Stimulated activated CD4-positive, alpha-beta T cell treated with anti-CD3 and anti-CD28 coated beads, Interleukin-4, amount 100 ng/mL, for 24 hours (primary cell): ENCODE measurements around the gene MXI1.
A peak's percentile ranks its signal among the peaks of the same experiment; 100 is the strongest.

Experiments
- DNase-seq: peaks from one replicate; pipeline ENCODE4 v3.0.0-alpha.2; 2020

MXI1 gene

DNA sequence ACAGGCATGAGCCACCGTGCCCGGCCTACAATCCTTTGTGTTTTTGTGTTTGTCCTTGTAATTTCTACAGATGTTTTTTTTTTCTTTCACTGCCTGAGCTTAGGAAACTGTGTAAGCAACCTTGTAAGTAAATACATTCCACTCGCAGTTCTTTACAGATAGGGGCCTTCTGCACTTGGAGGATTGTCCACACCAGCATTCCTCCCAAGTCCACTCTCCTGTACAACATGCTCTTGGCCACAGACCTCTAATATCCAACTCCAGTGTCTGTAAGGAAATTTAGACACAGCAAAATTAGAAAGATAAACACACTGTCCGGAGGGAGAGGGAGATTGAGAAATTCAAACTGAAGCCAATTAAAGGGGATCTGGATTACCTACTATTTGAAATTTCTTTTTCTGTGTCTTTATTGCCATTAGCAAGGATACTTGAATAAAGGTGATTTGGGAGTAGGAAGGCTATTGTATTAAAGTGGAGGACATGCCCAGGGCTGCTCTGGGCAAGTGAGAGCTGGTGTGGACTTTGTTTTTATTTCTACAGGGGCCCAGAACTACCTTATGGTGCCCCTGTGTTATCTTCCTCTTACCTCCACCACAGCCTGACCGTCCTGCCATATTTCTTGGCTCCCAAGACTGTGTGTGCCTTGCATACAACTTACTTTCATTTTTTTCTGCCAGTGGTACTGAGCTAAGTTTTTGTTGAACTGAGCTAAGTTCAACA lies 9.7 kb downstream of the MXI1 start:
- no peak for DNase-seq

GRCh38 chr10:110217662-110218008 lies 10.2 kb downstream of the MXI1 start:
- DNase-seq, result no peak

DNA sequence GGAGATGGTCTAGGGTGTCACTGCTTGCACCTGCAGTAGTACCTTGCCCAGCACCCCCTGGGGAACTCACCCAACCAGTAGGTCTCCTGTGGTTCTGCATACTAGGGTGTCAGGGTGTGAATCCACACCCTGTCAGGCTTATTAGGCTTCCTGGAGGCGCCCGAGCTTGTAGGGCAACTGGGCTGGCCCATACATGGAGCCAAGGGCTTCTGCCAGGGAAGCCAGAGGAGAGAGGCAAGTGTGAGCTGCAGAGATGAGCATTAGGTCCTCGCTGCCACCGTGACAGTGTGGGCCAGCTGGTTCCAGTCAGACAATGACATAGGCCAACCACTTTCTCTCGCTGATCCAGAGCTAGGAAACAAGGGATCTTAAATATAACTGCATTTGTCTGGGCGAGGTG lies 11.2 kb downstream of the MXI1 start:
- no peak for DNase-seq

GRCh38 chr10:110219884-110220283 lies 12.5 kb downstream of the MXI1 start:
- DNase-seq, result no peak

DNA sequence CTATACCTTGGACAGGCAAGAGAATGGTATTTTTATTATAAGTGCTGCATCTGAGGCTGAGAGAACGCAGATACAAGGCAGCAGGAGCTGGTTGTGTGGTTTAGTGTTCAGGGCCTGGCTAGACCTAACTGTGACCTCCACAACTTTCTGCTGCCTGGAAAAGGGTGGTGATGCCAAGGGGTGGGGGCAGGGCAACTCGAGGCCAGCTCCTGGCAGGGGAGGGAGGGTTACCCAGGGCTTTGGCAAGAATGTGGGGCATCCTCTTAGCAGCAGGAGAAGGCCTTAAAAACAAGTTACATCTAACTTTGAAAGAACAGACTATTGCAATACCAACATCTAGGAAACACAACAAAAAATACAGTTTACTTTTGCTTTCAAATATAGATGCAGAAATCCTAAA lies 13.0 kb downstream of the MXI1 start:
- no peak for DNase-seq

DNA sequence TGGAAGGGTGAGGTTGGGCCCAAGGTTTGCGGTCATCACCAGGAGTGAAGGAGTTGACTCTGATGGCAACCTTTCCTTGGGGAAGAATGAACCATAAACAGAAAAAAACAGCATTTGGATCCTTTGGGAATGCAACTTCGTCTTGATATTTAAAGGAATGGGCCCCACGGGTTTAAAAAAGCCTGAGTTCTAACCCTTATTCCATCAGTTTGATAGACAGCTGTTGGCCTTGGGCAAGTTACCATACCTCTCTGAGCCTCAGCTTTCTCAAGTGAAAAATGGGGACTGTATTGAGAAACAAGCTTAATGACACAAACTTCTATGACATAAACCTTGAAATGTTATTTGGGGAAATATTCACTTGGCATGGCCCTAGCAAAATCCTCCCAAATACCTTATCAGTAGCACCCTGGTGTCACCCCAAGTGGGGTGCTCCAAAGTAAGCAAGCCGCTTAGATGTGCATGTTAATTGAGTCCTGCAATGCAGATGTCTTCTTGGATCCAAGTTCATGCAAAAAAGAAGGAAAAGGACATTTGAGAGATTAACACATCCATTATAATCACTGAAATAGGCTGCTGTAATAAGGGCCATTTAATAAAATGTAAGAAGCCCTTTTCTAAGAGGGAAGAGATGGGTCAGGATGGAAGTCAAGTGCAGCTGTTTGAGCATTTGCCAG lies 13.8 kb downstream of the MXI1 start:
- DNase-seq, result no peak

- DNase-seq, result peak; percentile 84
Measured at GRCh38 chr10:110221721-110222261, 14.4 kb downstream of the MXI1 start.

GRCh38 chr10:110222641-110223297 lies 15.4 kb downstream of the MXI1 start:
- no peak for DNase-seq

DNA sequence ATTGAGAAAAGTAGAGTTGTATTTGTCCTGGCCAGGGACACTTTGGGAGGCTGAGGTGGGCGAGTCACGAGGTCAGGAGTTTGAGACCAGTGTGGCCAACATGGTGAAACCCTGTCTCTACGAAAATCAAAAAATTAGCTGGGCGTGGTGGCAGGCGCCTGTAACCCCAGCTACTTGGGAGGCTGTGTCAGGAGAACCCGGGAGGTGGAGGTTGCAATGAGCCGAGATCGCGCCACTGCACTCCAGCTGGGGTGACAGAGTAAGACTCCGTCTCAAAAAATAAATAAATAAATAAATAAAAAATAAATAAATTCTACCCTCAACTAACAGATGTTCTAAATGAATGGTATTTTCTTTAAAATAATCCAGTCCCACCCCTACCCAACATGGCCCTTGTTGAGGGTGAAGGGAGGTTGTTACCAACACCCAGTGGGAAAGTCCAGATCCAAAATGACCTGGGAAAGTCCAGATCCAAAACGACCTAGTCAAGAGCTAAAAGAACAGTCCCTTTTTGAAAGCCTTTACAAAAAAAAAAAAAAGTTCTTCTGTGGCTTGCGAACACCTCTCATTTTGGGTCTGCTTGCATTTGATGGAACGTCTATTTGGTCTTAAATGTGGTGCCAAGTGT lies 16.0 kb downstream of the MXI1 start:
- no peak for DNase-seq

- DNase-seq, result no peak
Measured at GRCh38 chr10:110224992-110225391, 17.6 kb downstream of the MXI1 start.

DNA sequence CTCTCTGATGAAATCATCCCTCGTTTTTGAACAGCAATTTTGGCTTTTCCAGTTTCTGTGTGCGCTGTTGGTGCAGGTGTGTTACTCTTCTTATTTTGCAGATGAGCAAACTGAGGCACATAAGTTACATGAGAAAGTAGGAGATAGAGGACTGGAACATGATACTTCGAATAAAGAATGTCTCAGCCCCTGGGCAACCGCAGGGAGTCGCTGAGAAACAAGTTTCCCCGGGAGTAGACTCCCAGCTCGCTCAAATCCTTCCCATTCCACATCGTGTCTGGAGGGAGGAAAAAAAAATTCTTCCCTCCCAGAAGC lies 18.0 kb downstream of the MXI1 start:
- no peak for DNase-seq

DNA sequence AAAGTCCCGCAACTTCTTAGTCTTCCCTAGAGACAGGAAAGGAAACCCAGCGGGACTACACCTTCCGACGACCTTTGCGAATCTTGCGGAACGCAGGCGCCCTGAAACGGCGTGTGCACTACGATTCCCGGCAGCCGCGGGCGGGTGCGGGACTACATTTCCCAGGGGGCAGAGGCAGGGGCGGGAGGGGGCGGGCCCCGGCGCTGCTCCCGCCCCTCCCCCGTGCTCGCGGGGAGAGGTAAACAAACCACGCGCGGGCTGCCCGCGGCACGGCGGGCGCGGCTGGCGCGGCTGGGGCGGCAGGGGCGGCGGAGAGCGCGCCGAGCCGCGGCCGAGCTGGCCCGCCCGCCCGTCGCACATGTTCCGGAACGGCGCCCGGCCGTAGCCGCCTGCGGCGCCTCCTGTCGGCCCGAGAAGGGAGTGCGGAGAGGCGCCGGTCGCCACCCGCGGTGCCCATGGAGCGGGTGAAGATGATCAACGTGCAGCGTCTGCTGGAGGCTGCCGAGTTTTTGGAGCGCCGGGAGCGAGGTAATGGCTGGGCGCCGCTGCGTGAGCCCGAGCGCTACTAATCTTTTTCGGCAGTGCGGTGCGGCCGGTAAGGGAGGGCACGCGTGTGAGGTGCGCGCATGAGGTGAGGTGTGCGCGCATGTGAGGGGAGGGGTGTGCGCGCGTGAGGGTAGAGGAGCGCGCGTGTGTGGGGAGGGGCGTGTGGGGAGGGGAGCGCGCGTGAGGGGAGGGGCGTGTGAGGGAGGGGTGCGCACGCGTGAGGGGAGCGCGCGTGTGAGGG lies 18.5 kb downstream of the MXI1 start:
- peak; percentile 89 for DNase-seq

DNA sequence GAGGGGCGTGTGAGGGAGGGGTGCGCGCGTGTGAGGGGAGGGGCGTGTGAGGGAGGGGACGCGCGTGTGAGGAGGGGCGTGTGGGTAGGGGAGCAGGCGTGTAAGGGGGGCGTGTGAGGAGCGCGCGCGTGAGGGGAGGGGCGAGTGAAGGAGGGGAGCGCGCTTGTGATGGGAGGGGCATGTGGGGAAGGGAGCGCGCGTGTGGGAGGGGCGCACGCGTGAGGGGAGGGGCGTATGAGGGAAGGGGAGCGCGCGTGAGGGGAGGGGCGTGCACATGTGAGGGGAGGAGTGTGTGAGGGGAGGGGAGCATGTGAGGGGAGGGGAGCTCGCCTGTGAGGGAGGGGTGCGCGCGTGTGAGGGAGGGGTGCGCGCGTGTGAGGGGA lies 19.1 kb downstream of the MXI1 start:
- peak; percentile 88 for DNase-seq

GRCh38 chr10:110226926-110227641 lies 19.7 kb downstream of the MXI1 start:
- peak; percentile 79 for DNase-seq

DNA sequence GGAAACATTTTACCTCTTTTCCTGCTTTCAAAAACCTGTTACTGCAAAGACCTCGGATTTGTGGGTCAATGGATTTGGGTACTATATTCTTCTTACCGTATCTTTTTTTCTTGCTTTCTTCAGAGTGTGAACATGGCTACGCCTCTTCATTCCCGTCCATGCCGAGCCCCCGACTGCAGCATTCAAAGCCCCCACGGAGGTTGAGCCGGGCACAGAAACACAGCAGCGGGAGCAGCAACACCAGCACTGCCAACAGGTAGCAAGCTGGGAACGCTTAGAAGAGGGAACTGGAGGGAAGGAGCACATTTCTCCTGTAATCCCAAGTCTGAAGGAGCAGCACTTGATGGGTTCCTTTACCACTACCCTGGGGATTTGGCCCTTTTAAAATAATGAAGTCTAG lies 20.7 kb downstream of the MXI1 start:
- DNase-seq, result no peak

- no peak for DNase-seq
Measured at GRCh38 chr10:110229155-110229554, 21.8 kb downstream of the MXI1 start.

- DNase-seq, result no peak
Measured at GRCh38 chr10:110233846-110234245, 26.4 kb downstream of the MXI1 start.

- DNase-seq, result no peak
Measured at GRCh38 chr10:110237894-110238480, 30.6 kb downstream of the MXI1 start.

DNA sequence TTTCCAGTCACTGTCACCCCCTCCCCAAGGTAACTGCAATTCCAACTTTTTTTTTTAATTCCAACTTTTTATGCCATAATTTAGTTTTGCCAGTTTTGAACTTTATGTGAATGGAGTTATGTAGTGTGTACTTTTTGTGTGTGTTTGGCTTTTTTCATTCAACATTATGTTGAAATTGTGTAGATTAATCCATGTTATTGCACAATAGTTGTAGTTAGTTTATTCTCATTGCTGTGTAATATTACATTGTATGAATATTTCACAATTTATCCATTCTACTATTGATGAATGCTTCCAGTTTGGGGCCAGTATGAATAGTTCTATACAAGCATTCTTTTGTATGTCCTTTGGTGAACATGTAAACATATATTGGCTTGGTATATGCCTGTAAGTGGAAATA lies 32.5 kb downstream of the MXI1 start:
- DNase-seq, result no peak

GRCh38 chr10:110241407-110241806 lies 34.0 kb downstream of the MXI1 start:
- DNase-seq, result no peak

- no peak for DNase-seq
Measured at GRCh38 chr10:110241841-110242240, 34.4 kb downstream of the MXI1 start.

DNA sequence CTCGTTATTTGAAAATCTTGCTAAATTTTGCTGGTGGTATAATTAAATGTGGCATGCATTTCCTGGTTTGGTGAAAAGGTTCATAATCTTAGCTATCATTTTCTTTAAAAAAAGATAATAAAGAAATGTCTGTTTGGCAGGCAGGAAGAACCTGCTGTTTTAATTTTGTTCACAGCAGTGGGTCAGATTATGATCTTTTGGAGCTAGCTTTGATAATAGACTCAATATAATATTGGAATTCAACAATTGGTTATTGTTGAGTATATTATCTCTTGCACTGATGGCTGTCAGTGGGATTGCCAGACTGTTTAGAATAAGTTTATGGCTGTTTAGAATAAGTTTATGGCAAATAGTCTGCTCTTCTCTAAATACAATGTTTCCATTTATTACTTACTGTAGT lies 35.1 kb downstream of the MXI1 start:
- no peak for DNase-seq
